ENCODE data around the gene ANG. TPM values are rescaled to one million over a fixed set of nuclear protein-coding genes. Genes with fewer than 3 reads are reported as not detected.
"Not testable (repeated sequence)": the region's sequence is repeated elsewhere in the genome, so short reads cannot be mapped to it uniquely, and the experiment has no call there.

ANG gene
- total RNA-seq, 1 experiment from 2014 or later = 19.4 TPM

DNA sequence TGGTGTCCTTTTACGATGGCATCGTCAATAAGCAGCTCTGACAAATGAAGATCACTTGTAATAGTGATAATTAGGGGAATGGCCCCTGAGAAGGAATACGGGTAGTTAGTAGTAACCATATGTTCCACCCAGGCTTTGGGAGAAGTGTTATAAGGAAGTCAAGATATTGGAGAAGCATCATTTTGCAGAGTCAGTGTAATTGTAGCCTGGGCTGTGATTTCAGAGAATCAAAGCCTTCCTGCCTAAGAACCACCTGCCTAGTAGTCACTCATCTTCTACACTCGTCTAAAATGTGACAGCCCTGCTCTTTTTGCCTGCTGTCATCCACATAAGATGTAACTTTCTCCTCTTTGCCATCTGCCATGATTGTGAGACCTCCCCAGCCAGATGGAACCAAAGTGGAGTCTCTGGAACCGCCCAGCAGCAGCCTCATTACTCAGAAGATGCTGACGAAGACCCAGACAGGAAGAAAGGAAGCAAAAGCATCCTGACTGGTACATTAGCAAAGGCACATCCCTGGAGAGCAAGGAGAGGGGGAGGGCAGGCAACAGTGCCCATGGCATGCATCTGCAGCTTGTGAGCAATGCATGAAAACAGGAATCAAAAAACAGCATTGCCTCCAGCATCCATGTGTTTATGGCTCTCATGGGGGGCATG is 44.5 kb downstream of the ANG start:
- no peaks in the 10 kb centered on the region; the same call in 1 of the 2 replicates for H3K27me3 ChIP-seq (ENCODE audit: control insufficient read depth, insufficient read depth, low read length)
- no peak for DNase-seq
- no peak overlapping the region for H3K4me3 ChIP-seq (ENCODE audit: insufficient read depth, low read depth, low read length)
- no peaks in the 10 kb centered on the region for H3K36me3 ChIP-seq (replicated peaks; ENCODE audit: control insufficient read depth, insufficient read depth, low read length)

DNA sequence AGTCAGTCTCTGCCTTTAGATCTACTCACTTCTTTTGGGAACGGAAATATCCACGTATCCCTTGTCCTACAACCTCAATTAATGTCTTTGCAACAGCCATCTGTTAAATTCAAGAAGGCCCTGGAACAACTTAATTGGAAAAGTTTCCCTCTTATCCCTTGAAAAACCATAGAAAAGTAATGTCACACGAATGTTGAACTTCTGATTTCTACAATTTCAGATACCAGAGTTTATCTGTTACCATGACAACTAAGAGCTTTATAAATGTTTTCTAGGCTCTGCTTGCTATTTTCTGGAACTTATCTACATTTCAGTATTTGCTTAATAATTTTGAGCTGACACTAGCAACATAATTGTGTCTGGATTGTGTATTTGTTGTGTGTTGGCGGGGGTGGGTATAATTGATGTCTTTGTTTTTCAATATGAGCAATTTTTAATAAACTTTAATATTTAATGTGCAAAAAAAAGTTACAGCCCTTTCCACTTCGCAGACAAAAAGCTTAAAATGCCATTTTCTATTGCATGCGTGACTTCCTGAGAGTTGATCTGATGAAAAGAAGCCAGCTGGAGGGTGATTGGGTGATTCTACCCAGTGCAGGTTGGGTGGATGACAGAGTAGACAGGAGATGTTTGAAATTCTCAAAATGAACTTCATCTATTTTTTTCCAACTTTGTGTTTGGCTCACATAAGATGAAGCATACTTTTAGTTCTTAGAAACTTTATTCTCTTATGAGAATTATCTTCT is 45.3 kb downstream of the ANG start:
- H3K4me3 ChIP-seq (ENCODE audit: insufficient read depth, low read depth, low read length) = no peak overlapping the region
- H3K27me3 ChIP-seq (ENCODE audit: control insufficient read depth, insufficient read depth, low read length) = no peaks in the 10 kb centered on the region; the same call in 1 of the 2 replicates
- no peaks in the 10 kb centered on the region for H3K36me3 ChIP-seq (replicated peaks; ENCODE audit: control insufficient read depth, insufficient read depth, low read length)
- no peak for DNase-seq

DNA sequence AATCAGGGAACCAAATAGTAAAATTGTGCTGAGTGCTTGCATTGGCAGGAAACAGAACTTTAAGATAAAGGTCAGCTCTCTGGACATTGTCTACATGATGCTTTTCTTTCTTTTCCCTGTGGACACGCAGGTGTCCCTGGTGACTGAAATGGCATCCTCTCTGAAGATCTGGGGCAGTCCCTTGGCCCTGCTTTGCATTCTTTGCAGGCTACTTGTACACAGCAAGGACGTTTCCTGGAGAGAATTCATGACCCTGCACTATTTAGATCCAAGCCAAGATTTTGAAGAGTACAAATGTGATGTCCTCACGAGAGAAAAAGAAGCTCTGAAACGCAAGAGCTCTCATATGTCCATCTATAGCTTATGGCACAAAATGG is 45.9 kb downstream of the ANG start:
- no peaks in the 10 kb centered on the region for H3K36me3 ChIP-seq (replicated peaks; ENCODE audit: control insufficient read depth, insufficient read depth, low read length)
- no peak overlapping the region for H3K4me3 ChIP-seq (ENCODE audit: insufficient read depth, low read depth, low read length)
- no peak for DNase-seq
- no peaks in the 10 kb centered on the region; the same call in 1 of the 2 replicates for H3K27me3 ChIP-seq (ENCODE audit: control insufficient read depth, insufficient read depth, low read length)

DNA sequence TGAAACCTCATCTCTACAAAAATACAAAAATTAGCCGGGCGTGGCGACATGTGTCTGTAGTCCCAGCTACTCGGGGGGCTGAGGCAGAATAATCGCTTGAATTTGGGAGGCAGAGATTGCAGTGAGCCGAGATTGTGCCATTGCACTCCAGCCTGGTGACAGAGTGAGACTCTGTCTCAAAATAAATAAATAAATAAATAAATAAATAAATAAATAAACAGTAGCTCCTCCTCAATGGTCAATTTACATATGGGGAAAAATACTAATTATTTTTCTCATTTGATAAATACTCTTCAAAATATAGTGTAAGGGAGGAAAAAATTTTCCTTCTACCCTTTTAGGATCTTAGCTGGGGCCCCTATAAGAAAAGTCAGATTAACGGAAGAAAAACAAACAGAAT is 49.7 kb downstream of the ANG start:
- not testable (repeated sequence) for H3K36me3 ChIP-seq (replicated peaks; ENCODE audit: control insufficient read depth, insufficient read depth, low read length); H3K27me3 ChIP-seq (ENCODE audit: control insufficient read depth, insufficient read depth, low read length); H3K4me3 ChIP-seq (ENCODE audit: insufficient read depth, low read depth, low read length); DNase-seq

DNA sequence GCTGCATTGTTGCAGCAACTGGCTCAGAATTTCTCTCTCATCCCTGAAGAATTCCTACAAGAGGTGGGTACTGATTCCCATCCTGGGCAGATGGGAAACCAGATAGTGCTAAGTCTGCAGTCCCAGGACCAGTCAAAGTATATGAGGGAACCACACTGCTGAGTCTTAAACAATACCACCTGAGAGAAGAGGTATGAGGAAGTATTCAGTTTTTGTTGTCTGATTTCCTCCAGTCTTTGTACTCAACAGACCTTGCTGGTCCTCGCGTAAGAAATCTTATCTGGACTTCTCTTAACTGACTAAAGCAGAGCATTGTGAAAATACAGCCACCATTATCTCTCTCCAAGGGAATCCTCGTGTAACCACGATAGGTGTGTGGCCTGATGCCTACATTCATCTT is 53.6 kb downstream of the ANG start:
- DNase-seq = no peak
- Histone ChIP-seq H3K36me3 (replicated peaks; ENCODE audit: control insufficient read depth, insufficient read depth, low read length) (no peaks in the 10 kb centered on the region), H3K4me3 (ENCODE audit: insufficient read depth, low read depth, low read length) (no peak overlapping the region), H3K27me3 (ENCODE audit: control insufficient read depth, insufficient read depth, low read length) (no peaks in the 10 kb centered on the region)

DNA sequence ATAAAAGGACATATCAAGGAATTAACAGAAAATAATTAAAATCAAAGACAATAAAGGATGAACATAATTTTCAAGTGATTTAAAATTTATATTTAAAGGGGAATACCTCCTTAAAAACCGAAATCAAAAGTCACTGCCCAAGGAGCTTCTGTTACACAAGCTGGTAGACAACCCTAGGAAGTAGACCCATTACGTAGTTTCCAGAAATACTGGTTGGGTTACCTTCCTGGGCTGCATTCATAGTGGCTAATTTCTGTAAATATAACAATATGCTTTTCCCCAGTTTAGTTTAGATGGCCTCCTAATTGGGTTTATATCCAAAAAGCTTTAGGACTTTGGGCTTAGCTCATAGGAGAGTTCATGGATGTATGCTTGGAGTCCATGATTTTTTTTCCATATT is 55.0 kb downstream of the ANG start:
- DNase-seq = no peak
- no peaks in the 10 kb centered on the region for H3K27me3 ChIP-seq (ENCODE audit: control insufficient read depth, insufficient read depth, low read length)
- no peak overlapping the region for H3K4me3 ChIP-seq (ENCODE audit: insufficient read depth, low read depth, low read length)
- no peaks in the 10 kb centered on the region for H3K36me3 ChIP-seq (replicated peaks; ENCODE audit: control insufficient read depth, insufficient read depth, low read length)

Other genes starting within 250 kb of the ANG start
- 58.4 and 62.6 TPM in 2 replicates for gene OSGEP, start 234.0 kb upstream of the ANG start, total RNA-seq (2014; rRNA removed; shearing (Covaris generic))
- gene APEX1, start 233.5 kb upstream of the ANG start, total RNA-seq (2014; rRNA removed; shearing (Covaris generic)) = 87.1 and 106 TPM in 2 replicates
- 33.6 and 36.1 TPM in 2 replicates for gene PIP4P1, start 227.3 kb upstream of the ANG start, total RNA-seq (2014; rRNA removed; shearing (Covaris generic))
- gene PNP, start 219.4 kb upstream of the ANG start, total RNA-seq (2014; rRNA removed; shearing (Covaris generic)) = 244 and 255 TPM in 2 replicates
- not detected in 2 replicates for gene RNASE10, start 183.2 kb upstream of the ANG start, total RNA-seq (2014; rRNA removed; shearing (Covaris generic))
- not detected in 2 replicates for gene RNASE9, start 127.7 kb upstream of the ANG start, total RNA-seq (2014; rRNA removed; shearing (Covaris generic))
- not detected in 2 replicates for gene RNASE11, start 100.8 kb upstream of the ANG start, total RNA-seq (2014; rRNA removed; shearing (Covaris generic))
- not detected in 2 replicates for gene RNASE12, start 97.4 kb upstream of the ANG start, total RNA-seq (2014; rRNA removed; shearing (Covaris generic))
- not detected in 2 replicates for gene OR6S1, start 47.1 kb upstream of the ANG start, total RNA-seq (2014; rRNA removed; shearing (Covaris generic))
- gene RNASE4, start 4.2 kb upstream of the ANG start, total RNA-seq (2014; rRNA removed; shearing (Covaris generic)) = 15.8 and 20.5 TPM in 2 replicates
- not detected in 2 replicates for gene EDDM3A, start 57.1 kb downstream of the ANG start, total RNA-seq (2014; rRNA removed; shearing (Covaris generic))
- gene EDDM3B, start 79.6 kb downstream of the ANG start, total RNA-seq (2014; rRNA removed; shearing (Covaris generic)) = not detected in 2 replicates
- gene RNASE6, start 92.5 kb downstream of the ANG start, total RNA-seq (2014; rRNA removed; shearing (Covaris generic)) = 0.66 and 0.92 TPM in 2 replicates
- gene RNASE1, start 114.1 kb downstream of the ANG start, total RNA-seq (2014; rRNA removed; shearing (Covaris generic)) = 72.7 and 124 TPM in 2 replicates
- not detected in 2 replicates for gene RNASE3, start 202.6 kb downstream of the ANG start, total RNA-seq (2014; rRNA removed; shearing (Covaris generic))